Activated CD8-positive, alpha-beta memory T cell treated with anti-CD3 and anti-CD28 coated beads, Interleukin-2, amount 50 U/mL, for 4 hours (primary cell): ENCODE results near the gene VTCN1.

Source experiments
- DNase-seq: peaks from one replicate; pipeline ENCODE4 v3.0.0-alpha.2; 2020

Gene VTCN1

GRCh38 chr1:117093870-117094621, 116.7 kb downstream of the VTCN1 start:
- DNase-seq, result peak; percentile 23
